K562 (cell line): Measurements from ENCODE around the gene SPON1. TPM values are rescaled to one million over a fixed set of nuclear protein-coding genes. Genes with fewer than 3 reads are reported as not detected.

Experiments used
- ARID4B ChIP-seq: sonication (generic); formaldehyde crosslinking; IDR thresholded peaks from 2 replicates; pipeline ENCODE4 v1.8.0; 2022; ENCODE audit warnings: mild to moderate bottlenecking, missing genetic modification reagents
- GATAD2B ChIP-seq: fragments of 450-650 bp; IDR thresholded peaks from 2 replicates; pipeline ENCODE4 v1.6.1; 2017; ENCODE audit warnings: mild to moderate bottlenecking, borderline replicate concordance
- NFIC ChIP-seq: fragments of 450-650 bp; IDR thresholded peaks from 2 replicates; pipeline ENCODE4 v1.6.1; 2017; ENCODE audit warnings: mild to moderate bottlenecking, inconsistent platforms
- POLR2B ChIP-seq: fragments of 450-650 bp; IDR thresholded peaks from 2 replicates; pipeline ENCODE4 v1.6.1; 2018; ENCODE audit warnings: low read depth; ENCODE audit not compliant: partially characterized antibody
- TAF9B ChIP-seq: fragments of 450-650 bp; IDR thresholded peaks from 2 replicates; pipeline ENCODE4 v1.6.1; 2018; ENCODE audit warnings: mild to moderate bottlenecking; ENCODE audit not compliant: partially characterized antibody
- polyA plus RNA-seq, 8 experiments: library from polyadenylated mRNA; depleted of rRNA in 4 of 8; stranded (reverse) in 5 of 8; unstranded in 3 of 8; fragments of >200 nt; fragmentation: Nextera tagmentation in 2 of 8; fragmentation: Illumina TruSeq in 1 of 8; extraction: Ambion mirVana in 2 of 8; extraction: Trizol in 1 of 8; gene quantifications; 2 replicates each; pipeline versions ENCODE4 v1.2.1 to v1.2.3, GENCODE V29; 2011 to 2014; ENCODE audit warnings: inconsistent platforms in 1 of 8, missing spikeins in 1 of 8
- total RNA-seq, 7 experiments: library from RNA; depleted of rRNA in 6 of 7; stranded (reverse); fragments of >200 nt in 6 of 7; fragmentation: Illumina TruSeq in 2 of 7; extraction: Trizol in 2 of 7; gene quantifications; 2 replicates each; pipeline versions ENCODE4 v1.2.1 to v1.2.3, GENCODE V29; 2011 to 2021; ENCODE audit warnings: low replicate concordance in 1 of 7
- TF ChIP-seq, protein P1 (sequence below): fragments of 250-450 bp; sonication (Bioruptor Pico); IDR thresholded peaks from 2 replicates; pipeline ENCODE4 v1.8.0; 2022; ENCODE audit warnings: moderate library complexity, mild to moderate bottlenecking, inconsistent platforms

Gene SPON1
- total and polyA plus RNA-seq, 9 of the 15 experiments (the other 6 are each of a cell fraction or from before 2014, with no cell fraction given) = 0.04 to 0.06 TPM; not detected in 7

DNA sequence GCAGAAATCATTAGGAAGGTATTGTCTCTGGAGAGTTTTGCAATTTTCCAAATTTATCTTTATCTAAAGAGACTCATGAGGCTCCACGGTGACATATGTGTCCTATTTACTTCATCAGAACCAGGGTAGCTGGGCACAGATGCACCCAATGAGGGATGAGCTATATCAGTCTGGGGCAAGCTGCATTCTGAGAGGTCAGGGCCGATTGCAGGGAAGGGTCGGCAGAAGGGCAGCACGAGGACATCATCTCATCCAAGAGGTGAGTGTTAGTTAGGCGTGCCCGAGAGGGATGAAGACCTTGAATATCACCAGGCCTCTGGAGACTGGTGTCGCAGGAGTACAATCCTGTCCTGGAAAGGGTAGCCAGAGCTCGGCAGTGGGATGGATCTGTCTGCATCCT, 41.0 kb upstream of the SPON1 start (continued):
- TF ChIP-seq, protein P1, sequence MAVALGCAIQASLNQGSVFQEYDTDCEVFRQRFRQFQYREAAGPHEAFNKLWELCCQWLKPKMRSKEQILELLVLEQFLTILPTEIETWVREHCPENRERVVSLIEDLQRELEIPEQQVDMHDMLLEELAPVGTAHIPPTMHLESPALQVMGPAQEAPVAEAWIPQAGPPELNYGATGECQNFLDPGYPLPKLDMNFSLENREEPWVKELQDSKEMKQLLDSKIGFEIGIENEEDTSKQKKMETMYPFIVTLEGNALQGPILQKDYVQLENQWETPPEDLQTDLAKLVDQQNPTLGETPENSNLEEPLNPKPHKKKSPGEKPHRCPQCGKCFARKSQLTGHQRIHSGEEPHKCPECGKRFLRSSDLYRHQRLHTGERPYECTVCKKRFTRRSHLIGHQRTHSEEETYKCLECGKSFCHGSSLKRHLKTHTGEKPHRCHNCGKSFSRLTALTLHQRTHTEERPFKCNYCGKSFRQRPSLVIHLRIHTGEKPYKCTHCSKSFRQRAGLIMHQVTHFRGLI = no peak
- TF ChIP-seq POLR2B (no peak), NFIC (no peak), GATAD2B (no peak), ARID4B (CRISPR knock-in tag) (no peak), TAF9B (no peak)
